Activated CD8-positive, alpha-beta memory T cell treated with anti-CD3 and anti-CD28 coated beads for 4 hours (primary cell): ENCODE results near the gene NDUFAB1.
"Not testable (repeated sequence)": the region's sequence is repeated elsewhere in the genome, so short reads cannot be mapped to it uniquely, and the experiment has no call there.

ENCODE experiments used
- DNase-seq, 2 donors: peaks; one replicate each; pipeline ENCODE4 v3.0.0-alpha.2; 2020; ENCODE audit warnings: low read depth in 2 of 2

Gene NDUFAB1

DNA sequence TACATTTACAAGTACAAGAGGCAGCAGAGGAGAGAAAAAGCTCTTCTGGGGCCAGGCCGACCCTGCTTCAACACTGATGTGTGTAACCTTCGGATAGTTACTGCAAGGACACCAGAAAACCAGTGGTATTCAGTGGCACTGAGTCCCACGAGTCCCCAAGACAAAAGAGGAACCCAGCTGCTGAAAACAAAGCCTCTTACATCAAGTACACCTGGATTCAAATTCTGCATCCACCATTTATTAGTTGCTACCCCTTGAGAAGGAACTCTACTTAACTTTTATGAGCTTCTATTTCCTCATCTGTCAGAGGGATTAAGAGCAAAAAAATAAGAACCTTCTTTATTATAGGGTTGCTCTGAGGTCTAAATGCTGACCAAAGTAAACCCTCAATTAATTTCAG is 41.6 kb downstream of the NDUFAB1 start:
- DNase-seq, result no peak

DNA sequence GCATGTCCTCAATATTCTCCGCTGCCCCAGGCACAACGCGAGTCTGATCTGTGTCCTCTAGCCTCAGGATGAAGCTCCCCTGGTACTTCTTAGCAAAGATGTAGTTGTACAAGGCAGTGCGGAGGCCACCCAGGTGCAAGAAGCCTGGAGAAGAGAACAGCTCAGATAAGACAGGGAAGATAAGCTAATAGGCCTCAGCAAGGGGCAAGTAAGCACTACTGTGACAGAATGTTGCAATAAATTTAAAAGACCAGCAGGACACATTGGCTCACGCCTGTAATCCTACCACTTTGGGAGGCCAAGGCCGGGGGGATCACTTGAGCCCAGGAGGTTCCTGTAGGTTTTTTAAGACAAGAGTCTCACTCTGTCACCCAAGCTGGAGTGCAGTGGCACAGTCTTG is 44.0 kb downstream of the NDUFAB1 start:
- DNase-seq, result no peak

DNA sequence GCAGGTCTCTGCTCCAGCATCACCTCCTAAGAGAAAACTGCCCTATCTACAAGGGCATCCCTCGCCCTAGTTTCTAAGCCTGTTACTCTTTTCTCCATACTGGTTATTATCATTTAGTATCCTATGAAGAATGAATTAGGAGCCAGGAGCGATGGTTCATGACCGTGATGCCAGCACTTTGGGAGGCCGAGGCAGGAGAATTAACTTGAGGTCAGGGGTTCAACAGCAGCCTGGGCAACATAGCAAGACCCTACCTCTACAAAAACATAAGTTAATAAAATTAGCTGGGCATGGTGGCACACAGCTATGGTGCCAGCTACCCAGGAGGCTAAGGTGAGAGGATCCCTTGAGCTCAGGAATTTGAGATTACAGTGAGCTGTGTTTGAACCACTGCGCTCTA is 46.2 kb downstream of the NDUFAB1 start:
- DNase-seq, result no peak

DNA sequence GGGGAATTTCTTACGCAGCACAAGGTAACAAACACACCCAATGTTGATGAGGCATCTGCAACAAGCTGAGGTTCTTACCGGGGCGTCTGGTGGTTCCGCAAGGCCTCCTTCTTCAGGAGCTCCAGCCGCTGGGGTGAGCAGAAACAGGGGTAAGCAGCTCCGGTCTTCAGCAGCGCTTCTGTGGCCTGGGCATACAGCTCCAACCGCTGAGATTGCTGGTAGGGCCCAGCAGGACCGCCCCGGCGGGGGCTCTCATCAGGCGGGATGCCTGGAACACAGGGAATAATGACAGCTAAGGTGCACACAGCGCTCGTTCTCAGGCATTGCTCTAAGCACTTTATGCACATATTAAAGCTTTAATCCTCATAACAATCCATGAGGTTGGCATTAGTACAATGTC is 51.7 kb downstream of the NDUFAB1 start:
- DNase-seq, result no peak

DNA sequence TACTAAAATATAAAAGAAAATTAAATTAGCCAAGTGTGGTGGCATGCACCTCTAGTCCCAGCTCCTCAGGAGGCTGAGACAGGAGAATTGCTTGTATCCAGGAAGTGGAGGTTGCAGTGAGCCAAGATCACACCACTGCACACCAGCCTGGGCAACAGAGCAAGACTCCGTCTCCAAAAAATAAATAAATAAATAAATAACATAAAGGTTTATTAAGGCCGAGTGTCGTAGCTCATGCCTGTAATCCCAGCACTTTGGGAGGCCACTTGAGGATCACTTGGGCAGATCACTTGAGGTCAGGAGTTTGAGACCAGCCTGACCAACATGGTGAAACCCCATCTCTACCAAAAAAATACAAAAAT is 55.3 kb downstream of the NDUFAB1 start:
- DNase-seq, result not testable (repeated sequence)

DNA sequence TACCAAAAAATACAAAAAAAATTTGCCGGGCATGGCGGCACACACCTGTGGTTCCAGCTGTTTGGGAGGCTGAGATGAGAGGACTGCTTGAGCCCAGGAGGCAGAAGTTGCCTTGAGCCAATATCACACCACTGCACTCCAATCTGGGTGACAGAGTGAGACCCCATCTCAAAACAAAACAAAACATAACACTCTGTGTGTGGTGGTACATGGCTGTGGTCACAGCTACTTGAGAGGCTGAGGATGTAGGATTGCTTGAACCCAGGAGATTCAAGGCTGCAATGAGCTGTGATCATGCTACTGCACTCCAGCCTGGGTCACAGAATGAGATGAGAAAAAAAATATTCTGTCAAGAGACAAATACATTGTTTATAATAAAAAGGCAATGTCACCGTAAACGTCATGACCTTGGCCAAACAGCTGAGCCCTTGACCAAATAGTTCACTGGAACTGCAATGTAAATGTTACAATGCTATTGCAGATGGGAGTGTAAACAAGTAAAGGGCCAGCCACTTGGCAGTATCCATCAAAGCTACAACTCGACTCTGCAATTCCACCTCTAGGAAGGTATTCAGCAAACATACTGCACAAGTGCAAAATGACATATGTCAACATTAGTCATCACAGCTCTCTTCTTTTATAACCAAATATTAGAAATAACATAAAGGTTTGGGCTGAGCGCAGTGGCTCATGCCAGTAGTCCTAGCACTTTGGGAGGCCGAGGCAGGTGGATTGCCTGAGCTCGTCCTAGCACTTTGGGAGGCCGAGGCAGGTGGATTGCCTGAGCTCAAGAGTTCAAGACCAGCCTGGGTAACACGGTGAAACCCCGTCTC is 55.9 kb downstream of the NDUFAB1 start:
- DNase-seq, result no peak

DNA sequence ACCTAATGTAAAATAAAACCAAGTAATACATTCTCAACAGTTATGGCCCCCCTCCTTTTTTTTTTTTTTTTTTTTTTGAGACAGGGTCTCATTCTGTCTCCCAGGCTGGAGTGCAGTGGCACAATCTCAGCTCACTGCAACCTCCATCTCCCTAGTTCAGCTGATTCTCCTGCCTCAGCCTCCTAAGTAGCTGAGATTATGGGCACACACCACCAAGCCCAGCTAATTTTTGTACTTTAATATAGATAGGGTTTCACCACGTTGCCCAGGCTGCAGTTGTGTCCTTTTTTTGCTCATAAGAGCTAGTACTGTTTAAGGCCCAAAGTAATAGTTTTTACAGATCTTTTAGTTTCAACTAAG is 57.2 kb downstream of the NDUFAB1 start:
- DNase-seq, result no peak

DNA sequence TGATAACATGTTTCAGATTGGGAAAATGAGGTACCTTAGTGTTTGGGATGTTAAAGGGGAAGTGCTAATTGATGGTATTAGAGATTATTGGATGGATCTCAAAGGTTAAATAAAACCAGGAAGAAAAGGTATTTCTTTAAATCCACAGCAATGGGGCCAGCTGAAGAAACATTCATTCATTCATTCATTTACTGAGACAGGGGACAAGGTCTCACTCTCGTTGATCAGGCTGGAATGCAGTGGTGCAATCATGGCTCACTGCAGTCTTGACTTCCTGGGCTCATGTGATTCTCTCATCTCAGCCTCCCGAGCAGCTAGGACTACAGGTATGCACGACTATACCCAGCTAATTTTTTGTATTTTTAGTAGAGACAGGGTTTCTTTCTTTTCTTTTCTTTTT is 58.7 kb downstream of the NDUFAB1 start:
- DNase-seq, result no peak

DNA sequence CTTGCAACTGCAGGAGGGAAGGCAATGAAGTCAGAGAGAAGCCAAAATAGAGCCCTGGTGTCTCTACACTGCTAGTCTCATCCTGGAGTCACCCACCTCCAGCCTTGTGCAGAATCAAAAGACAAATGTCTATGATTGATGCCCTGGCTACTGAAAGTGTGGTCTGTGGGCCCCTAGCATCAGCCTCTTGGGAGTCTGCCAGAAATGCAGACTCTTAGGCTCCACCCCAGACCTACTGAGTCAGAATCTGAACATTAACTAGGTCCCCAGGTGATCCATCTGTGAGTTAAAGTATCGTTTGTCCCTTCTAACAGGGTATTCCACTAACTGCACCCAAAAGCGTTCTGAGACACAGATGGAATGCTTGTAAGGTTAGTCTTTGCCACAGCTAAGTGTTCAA is 60.2 kb downstream of the NDUFAB1 start:
- DNase-seq, result no peak

DNA sequence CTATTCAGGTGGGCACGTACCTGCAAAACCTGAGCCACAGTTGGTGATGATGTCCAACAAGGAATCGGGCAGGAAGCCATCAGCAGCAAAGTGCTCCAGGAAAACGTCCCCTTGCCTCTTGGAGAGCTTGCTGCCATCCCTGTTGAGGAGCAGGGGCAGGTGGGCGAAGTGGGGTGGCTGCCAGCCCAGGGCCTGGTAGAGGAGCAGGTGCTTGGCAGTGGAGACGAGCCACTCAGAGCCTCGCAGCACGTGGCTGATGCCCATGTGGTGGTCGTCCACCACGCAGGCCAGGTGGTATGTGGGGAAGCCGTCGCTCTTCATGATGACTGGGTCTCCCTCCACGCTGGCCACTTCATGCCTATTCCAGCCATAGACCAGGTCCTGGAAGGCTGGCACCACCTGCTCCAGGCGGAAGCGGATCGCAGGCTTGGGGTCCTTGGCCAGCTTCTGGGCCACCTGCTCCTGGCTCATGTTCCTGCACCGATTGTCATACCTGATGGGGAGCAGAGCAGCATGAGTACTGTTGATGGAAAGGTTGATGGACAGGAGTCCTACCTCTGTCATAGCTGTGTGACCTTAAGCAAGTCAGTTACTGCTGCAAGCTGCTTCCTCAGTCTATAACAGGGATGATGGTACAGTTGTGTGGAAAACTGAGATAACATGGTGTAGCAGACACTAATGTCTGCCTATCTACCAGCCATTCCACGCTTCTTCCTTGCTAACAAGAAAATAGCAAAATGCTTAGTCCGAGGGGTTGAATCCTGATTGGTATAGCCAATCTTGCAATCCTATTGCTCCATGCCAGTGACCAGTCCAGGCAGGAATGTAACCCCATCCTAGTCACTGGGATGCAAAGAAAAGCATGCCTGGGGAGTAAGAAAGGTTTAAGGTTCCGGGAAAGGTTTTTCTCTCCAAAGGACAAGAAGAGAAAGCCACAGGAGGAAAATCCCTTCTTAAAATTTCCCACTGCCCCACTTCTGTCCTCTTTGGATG is 61.0 kb downstream of the NDUFAB1 start:
- no peak for DNase-seq

DNA sequence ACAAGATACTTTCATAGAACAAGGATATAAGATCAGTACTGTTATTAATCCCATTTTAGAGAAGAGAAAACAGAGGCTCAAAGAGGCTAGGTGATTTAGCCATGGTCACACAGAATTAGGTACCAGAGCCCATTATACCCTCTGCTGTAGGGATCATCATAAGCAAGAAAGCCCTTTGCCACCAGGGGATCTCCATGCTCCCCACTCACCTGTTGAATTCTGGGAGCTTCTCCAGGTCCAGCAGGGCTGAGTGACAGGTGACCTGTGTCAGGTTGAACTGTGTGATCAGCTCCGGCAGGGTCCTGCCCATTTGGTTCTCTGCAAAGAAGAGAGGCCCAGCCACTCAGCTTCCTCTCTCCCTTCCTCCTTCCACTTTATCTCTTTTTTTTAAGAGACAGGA is 63.7 kb downstream of the NDUFAB1 start:
- DNase-seq, result no peak
